Fibroblast of villous mesenchyme (primary cell): Measurements from ENCODE around the gene GADD45GIP1. TPM values are rescaled to one million over a fixed set of nuclear protein-coding genes. Genes with fewer than 3 reads are reported as not detected.
"Not testable (repeated sequence)": the region's sequence is repeated elsewhere in the genome, so short reads cannot be mapped to it uniquely, and the experiment has no call there.

Source experiments
- DNase-seq: peaks from one replicate; pipeline ENCODE4 v3.0.0-alpha.2; 2010; ENCODE audit warnings: low read depth
- H3K4me3 ChIP-seq: 2 replicates; pipeline ENCODE4 v1.5.1; 2011; ENCODE audit warnings: low read depth, mild to moderate bottlenecking, low read length
- CTCF ChIP-seq: IDR thresholded peaks from 2 replicates; pipeline ENCODE4 v1.5.1; 2012; ENCODE audit warnings: low read depth, mild to moderate bottlenecking, low read length; ENCODE audit not compliant: insufficient read depth
- total RNA-seq: library from RNA; depleted of rRNA; stranded (reverse); fragments of >200 nt; gene quantifications from 2 replicates; pipeline ENCODE4 v1.2.3, GENCODE V29; 2012

GADD45GIP1 gene
- total RNA-seq, 1 donor, result 18.6 TPM

DNA sequence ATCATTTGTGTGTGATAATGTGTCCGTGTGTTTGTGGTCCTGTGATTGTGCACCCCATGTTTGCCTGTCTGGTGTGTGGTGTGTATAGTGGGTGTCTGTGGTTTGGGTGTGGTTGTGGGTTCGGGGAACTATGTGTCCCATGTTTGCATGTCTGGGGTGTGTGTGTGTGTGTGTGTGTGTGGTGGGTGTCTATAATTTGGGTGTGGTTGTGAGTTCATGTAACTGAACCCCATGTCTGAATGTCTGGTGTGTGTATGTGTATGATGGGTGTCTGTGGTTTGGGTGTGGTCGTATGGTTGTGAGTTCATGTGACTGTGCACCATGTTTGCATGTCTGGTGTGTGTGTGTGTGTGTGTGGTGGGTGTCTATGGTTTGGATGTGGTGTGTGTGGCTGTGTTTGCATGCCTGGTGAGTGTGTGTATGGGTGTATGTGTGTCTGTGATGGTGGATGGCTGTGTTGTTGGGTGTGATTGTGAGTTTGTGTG, 27.2 kb upstream of the GADD45GIP1 start:
- TF ChIP-seq CTCF, result no peak
- no peak overlapping the region for H3K4me3 ChIP-seq
- DNase-seq, result no peak

DNA sequence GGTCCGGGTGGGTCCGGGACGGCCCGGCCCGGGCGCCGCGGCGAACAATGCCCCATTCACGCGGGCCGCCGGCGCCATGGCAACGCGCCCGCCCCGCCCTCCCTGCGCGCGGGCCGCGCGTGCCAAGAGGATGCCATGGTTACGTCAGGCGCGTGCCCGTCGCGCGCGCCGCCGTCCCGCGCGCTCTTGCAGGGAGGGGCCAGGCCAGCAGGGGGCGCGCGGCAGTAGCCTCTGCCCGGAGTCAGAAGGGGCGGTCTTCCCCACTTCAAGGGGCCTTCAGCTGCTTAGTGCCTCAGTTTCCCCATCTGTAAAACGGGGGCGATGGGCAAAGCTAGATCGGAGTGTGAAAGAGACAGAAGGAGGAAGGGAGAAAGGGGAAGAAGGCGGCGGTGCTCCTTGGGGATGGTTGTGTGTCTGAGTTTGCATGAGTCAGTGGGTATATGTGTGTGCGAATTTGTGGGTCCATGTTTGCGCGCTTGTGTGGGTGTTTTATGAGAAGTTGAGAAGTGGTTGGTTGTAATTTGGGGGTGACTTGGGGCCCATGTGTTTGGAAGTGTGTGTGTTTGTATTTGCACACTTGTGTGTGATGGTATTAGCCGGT, 26.6 kb upstream of the GADD45GIP1 start:
- H3K4me3 ChIP-seq, result peak overlapping the region; percentile 26
- TF ChIP-seq CTCF, result peak; percentile 81
- DNase-seq, result peak; percentile 77

DNA sequence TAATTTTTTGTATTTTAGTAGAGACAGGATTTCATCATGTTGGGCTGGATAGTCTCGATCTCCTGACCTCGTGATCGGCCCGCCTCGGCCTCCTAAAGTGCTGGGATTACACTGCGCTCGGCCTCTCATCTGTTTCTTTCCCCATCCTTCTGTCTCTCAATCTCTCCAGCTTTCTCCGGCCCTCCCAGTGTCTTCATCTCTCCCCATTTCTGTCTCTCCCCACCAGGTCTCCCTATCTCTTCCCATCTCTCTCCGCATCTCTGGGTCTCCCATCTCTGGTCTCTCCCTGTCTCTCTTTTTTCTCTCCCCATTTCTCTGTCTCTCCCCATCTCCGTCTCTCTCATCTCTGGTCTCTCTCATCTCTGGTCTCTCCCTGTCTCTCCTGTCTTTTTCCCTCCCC, 26.1 kb upstream of the GADD45GIP1 start:
- peak overlapping the region; percentile 26 for H3K4me3 ChIP-seq
- no peak for DNase-seq
- TF ChIP-seq CTCF, result no peak

GRCh38 chr19:12982648-12983047, 25.6 kb upstream of the GADD45GIP1 start:
- TF ChIP-seq CTCF, result no peak
- DNase-seq, result no peak
- H3K4me3 ChIP-seq, result no peak overlapping the region

DNA sequence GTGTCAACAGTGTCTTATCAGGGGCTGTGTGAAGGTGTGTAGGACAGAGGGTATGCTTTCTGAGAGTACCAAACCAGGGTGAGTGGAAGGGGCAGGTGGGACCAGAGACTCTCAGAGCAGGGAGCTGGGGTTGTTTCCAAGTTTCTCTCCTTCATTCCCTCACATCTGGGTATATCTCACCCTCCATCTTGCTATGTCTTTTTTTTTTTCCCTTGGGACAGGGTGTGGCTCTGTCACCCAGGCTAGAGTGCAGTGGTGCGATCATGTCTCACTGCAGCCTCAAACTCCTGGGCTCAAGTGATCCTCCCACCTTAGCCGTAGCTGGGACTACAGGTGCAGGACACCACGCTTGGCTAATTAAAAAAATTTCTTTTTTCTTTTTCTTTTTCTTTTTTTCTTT, 23.0 kb upstream of the GADD45GIP1 start:
- TF ChIP-seq CTCF, result no peak
- H3K4me3 ChIP-seq, result no peak overlapping the region
- DNase-seq, result no peak

DNA sequence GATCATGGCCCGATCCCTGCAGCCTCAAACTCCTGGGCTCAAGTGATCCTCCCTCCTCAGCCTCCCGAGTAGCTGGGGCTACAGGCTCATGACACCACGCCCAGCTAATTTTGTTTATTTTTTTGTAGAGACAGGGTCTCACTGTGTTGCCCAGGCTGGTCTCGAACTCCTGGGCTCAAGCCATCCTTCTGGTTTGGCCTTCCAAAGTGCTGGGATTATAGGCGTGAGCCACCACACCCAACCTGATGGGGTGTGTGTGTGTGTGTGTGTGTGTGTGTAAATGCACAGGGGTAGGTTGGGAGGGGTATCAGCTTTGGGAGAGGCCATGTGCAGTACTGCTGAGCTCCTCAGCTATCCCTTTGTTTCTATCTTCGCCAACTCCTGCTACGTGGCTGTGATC, 19.1 kb upstream of the GADD45GIP1 start:
- not testable (repeated sequence) for H3K4me3 ChIP-seq

DNA sequence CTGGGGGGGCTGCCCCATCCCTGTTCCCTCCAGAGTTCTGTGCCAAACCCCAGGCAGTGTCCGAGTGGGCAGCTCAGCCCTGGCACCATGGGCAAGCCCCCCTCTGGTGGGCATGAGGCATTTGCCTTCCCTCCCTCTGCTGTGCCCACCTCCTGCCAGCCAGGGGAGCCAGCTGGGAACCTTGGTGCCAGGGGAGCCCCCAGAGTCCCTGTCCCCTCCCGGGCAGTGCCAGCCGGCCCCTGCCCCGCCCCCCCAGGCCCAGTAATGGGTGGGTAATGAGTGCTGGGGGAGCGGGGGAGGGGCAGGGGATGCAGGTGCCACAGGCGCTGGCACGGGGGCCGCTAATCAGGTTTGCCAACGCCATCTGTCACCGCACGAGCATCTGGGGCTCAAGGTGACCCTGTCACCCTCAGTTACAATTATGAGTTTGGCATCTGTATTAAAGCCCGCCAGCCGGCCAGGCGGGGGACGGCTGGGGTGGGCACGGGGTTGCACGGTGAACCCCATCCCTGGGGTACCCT, 18.3 kb upstream of the GADD45GIP1 start:
- no peak overlapping the region for H3K4me3 ChIP-seq
- DNase-seq, result no peak
- no peak for TF ChIP-seq CTCF

More for the DNA sequence above, 19.1 kb upstream of the GADD45GIP1 start:
- DNase-seq, result not testable (repeated sequence)
